Left cardiac atrium (tissue), 4 donors: ENCODE data around the gene NPIPA5. TPM values are rescaled to one million over a fixed set of nuclear protein-coding genes. Genes with fewer than 3 reads are reported as not detected.
"Not testable (repeated sequence)": the region's sequence is repeated elsewhere in the genome, so short reads cannot be mapped to it uniquely, and the experiment has no call there.

ENCODE experiments used
- ATAC-seq, 2 donors: fragments of 200-7000 bp; cut with Tn5 transposase; one replicate each; pipeline ENCODE4 v1.9.1; 2020; ENCODE audit warnings: mild to moderate bottlenecking in 2 of 2, moderate library complexity in 2 of 2
- DNase-seq: peaks from one replicate; pipeline ENCODE4 v3.0.0-alpha.2; 2020
- intact Hi-C, 2 donors: fragments of 100-400 bp; cut with DNase I; formaldehyde crosslinking; loops; one replicate each; pipeline versions ENCODE4 v1.14.1 to v1.15.1; 2022 to 2023
- long read RNA-seq: library from polyadenylated mRNA; unstranded; transcript quantifications from one replicate; pipeline ENCODE4 v2.0.0, GENCODE V29; 2021
- total RNA-seq, 2 donors: library from RNA; stranded (reverse); fragmentation: NEBNext Ultra II Directional; extraction: Animal tissue kit (Norgen Biotek cat#: 25700); gene quantifications; one replicate each; pipeline ENCODE4 v1.2.1, GENCODE V29; 2021
- donor health status: DM: no; HTN: yes; CAD: no.
- donor health status: DM: no; HTN: yes; CAD: no; lungs with severe emphysema.
- donor health status: DM: yes; HTN: yes; CAD: no.
- donor health status: Dilated cardiomyopathy.

The NPIPA5 gene
- total RNA-seq, result 1 to 10 TPM; 8.6 to 9.5 TPM
- long read RNA-seq, result 0 reads

GRCh38 chr16:15378194-15378593 is at the start of gene NPIPA5:
TSS of gene NPIPA5 (minus strand) at chr16:15378294. CDS start at chr16:15378294, 0 bp downstream.
- DNase-seq, ATAC-seq, intact Hi-C loops: not testable (repeated sequence)

- DNase-seq (peak; percentile 75), ATAC-seq (peak; percentile 89 to 93)
- intact Hi-C loops, result loop anchor here in 1 of 2 donors (5.0 to 10.0 kb wide), 3 partner anchors 125 to 277 kb away; partner anchors contain the start of gene MARF1
These were observed 49.6 kb upstream of the NPIPA5 start for GRCh38 chr16:15427648-15428239.

GRCh38 chr16:15426796-15427195 is 48.7 kb upstream of the NPIPA5 start:
- ATAC-seq, result no peak
- intact Hi-C loops, result loop anchor here in 1 of 2 donors (5.0 to 10.0 kb wide), 3 partner anchors 126 to 278 kb away; partner anchors contain the start of gene MARF1
- no peak for DNase-seq

- no peak for DNase-seq
- no peak for ATAC-seq
- intact Hi-C loops, result loop anchor here in 1 of 2 donors (5.0 to 10.0 kb wide), 3 partner anchors 126 to 279 kb away; partner anchors contain the start of gene MARF1
These were observed 47.8 kb upstream of the NPIPA5 start for GRCh38 chr16:15425861-15426260.

- DNase-seq, result no peak
- intact Hi-C loops, result loop anchor here in 1 of 2 donors (10.0 kb wide), 2 partner anchors 223 to 283 kb away; partner anchors contain the start of gene MARF1
- ATAC-seq, result no peak
These were observed 44.1 kb upstream of the NPIPA5 start for GRCh38 chr16:15422222-15422621.

GRCh38 chr16:15421696-15422095 is 43.6 kb upstream of the NPIPA5 start:
- intact Hi-C loops, result loop anchor here in 1 of 2 donors (10.0 kb wide), 2 partner anchors 223 to 283 kb away; partner anchors contain the start of gene MARF1
- DNase-seq, result not testable (repeated sequence)

GRCh38 chr16:15418206-15418605 is 40.1 kb upstream of the NPIPA5 start:
- DNase-seq, result no peak
- intact Hi-C loops, result no loop called here
- no peak for ATAC-seq

More at GRCh38 chr16:15421696-15422095, 43.6 kb upstream of the NPIPA5 start:
- not testable (repeated sequence) for ATAC-seq

GRCh38 chr16:15417197-15417596 is 39.1 kb upstream of the NPIPA5 start:
- DNase-seq, result no peak
- intact Hi-C loops, result no loop called here
- no peak for ATAC-seq

GRCh38 chr16:15415511-15415985 is 37.5 kb upstream of the NPIPA5 start:
- intact Hi-C loops, result no loop called here
- no peak for ATAC-seq
- DNase-seq, result no peak

GRCh38 chr16:15409476-15409875 is 31.4 kb upstream of the NPIPA5 start:
- DNase-seq, ATAC-seq, intact Hi-C loops: not testable (repeated sequence)

- DNase-seq, intact Hi-C loops, ATAC-seq: not testable (repeated sequence)
These were observed 29.7 kb upstream of the NPIPA5 start for GRCh38 chr16:15407756-15408155.

- ATAC-seq, result peak; percentile 63 to 83
- intact Hi-C loops, result no loop called here
- DNase-seq, result peak; percentile 41
These were observed 26.7 kb upstream of the NPIPA5 start for GRCh38 chr16:15404792-15405191.

- ATAC-seq, DNase-seq, intact Hi-C loops: not testable (repeated sequence)
These were observed 26.0 kb upstream of the NPIPA5 start for GRCh38 chr16:15404091-15404490.

- no peak for ATAC-seq
- intact Hi-C loops, result no loop called here
- no peak for DNase-seq
These were observed 25.4 kb upstream of the NPIPA5 start for GRCh38 chr16:15403392-15403995.

- intact Hi-C loops, result no loop called here
- no peak for ATAC-seq
- DNase-seq, result no peak
These were observed 23.9 kb upstream of the NPIPA5 start for GRCh38 chr16:15401972-15402371.

GRCh38 chr16:15400314-15400713 is 22.2 kb upstream of the NPIPA5 start:
- DNase-seq, intact Hi-C loops, ATAC-seq: not testable (repeated sequence)

- ATAC-seq, result no peak
- intact Hi-C loops, result no loop called here
These were observed 21.2 kb upstream of the NPIPA5 start for GRCh38 chr16:15399317-15399716.

GRCh38 chr16:15398618-15399316 is 20.7 kb upstream of the NPIPA5 start:
- intact Hi-C loops, result no loop called here
- ATAC-seq, result no peak
- no peak for DNase-seq

More at GRCh38 chr16:15399317-15399716, 21.2 kb upstream of the NPIPA5 start:
- no peak for DNase-seq

- DNase-seq, result no peak
- intact Hi-C loops, result no loop called here
These were observed 19.0 kb upstream of the NPIPA5 start for GRCh38 chr16:15396948-15397594.

More at GRCh38 chr16:15396948-15397594, 19.0 kb upstream of the NPIPA5 start:
- ATAC-seq, result no peak
